Activated CD4-positive, alpha-beta T cell treated with anti-CD3 and anti-CD28 coated beads, Interleukin-2, Interleukin-6, amounts not matched to agents 100 ng/mL and 50 ng/mL, durations not matched to agents 16 hours and 8 hours (primary cell): ENCODE data around the gene TFF3.

Source experiments
- DNase-seq: peaks from one replicate; pipeline ENCODE4 v3.0.0-alpha.2; 2020

The TFF3 gene

GRCh38 chr21:42315296-42315891, at the start of gene TFF3:
Gene TFF3 (minus strand): TSS chr21:42315409. CDS start chr21:42315374, 35 bp downstream.
- no peak for DNase-seq

- no peak for DNase-seq
Observed at GRCh38 chr21:42364304-42364865, 49.2 kb upstream of the TFF3 start.

- no peak for DNase-seq
Observed at GRCh38 chr21:42363312-42363711, 48.1 kb upstream of the TFF3 start.

GRCh38 chr21:42362700-42363099, 47.5 kb upstream of the TFF3 start:
- DNase-seq = no peak

GRCh38 chr21:42362198-42362597, 47.0 kb upstream of the TFF3 start:
- DNase-seq = no peak

DNA sequence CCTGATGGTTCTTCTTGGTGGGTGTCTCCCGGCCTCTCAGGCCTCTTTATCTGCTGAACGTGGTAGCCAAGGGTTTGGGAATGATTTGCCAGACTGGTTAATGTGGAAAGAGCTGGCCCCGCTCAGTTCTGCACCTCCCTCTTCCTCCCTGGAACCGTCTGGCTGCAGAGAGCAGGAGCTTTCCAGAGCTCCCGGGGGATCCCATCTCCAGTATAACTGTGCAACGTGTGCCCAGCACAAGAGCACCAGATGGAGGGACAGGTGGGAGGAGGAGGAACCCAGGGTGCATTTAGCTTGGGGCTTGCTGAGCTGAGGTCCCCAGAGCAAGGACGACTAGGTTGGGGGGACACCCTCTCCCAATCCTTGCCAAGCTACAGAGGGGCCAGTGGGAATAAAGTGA, 46.1 kb upstream of the TFF3 start:
- no peak for DNase-seq

GRCh38 chr21:42360317-42360716, 45.1 kb upstream of the TFF3 start:
- DNase-seq = peak; percentile 28

GRCh38 chr21:42358937-42359336, 43.7 kb upstream of the TFF3 start:
- no peak for DNase-seq

DNA sequence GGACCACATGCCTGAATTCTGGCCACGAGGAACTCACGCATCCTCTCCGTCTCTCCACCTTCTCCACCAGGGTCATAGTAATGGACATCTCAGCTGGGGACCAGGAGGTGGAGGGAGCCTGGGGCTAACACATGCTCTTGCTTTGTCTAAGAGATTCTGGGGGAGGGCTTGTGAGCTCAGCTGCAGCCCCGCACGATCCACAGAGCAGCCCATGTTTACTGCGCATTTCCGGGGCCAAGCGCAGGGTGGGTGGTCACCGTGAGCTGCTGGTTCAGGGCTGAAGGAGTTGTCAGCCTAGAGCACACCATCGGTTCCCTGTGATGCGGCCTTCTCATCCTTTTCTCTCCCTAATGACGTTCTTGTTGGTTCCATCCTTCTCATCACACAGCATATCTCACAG, 43.1 kb upstream of the TFF3 start:
- no peak for DNase-seq

GRCh38 chr21:42357307-42357706, 42.1 kb upstream of the TFF3 start:
- no peak for DNase-seq

DNA sequence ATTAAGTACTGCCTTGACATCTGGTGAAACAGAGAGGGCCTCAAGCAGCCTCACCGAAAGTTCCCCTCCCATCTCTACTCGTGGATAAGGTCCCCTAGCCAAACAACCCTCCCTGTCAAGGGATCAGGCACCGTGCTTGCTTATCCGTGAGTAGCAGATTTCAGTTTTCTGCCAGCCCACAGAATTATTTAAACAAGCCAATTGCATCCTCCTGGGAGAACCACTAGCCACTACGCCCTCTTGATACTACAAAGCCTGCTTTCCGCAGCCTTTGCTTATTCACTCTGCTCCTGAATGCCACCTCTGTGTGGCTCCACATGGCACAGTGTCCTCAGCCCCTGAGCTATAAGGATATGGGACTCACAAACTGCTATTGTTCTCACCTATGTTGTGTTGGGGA, 41.4 kb upstream of the TFF3 start:
- no peak for DNase-seq

GRCh38 chr21:42356046-42356445, 40.8 kb upstream of the TFF3 start:
- DNase-seq = no peak

- DNase-seq = no peak
Observed at GRCh38 chr21:42353623-42354022, 38.4 kb upstream of the TFF3 start.

GRCh38 chr21:42352441-42353095, 37.4 kb upstream of the TFF3 start:
- DNase-seq = no peak

DNA sequence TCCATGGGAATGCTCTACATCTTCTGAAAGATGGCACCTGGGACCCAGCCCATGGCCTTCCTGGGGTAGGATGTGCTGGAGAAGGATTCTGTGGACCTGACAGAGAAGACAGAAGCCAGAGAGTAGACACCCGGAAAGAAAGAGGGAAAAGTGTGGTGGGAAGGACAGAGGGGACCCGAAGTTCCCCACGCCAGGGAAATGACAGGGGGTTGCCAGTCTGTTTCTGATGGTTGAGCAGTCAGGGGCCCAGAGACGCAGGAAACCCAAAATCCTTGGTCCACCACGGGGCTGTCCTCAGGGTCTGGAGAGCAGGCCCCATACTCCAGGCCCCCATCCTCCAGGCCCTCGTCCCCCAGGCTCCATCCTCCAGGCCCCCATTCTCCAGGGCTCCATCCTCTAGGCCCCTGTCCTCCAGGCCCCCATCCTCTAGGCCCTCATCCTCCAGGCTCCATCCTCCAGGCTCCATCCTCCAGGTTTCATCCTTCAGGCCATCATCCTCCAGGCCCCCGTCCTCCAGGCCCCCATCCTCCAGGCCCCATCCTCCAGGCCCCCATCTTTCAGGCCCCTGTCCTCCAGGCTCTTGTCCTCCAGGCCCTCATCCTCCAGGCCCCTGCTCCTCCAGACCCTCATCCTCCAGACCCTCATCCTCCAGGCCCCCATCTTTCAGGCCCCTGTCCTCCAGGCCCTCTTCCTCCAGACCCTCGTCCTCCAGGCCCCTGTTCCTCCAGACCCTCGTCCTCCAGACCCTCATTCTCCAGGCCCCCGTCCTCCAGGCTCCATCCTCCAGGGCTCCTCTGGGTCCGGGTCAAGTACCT, 36.6 kb upstream of the TFF3 start:
- DNase-seq = no peak

- no peak for DNase-seq
Observed at GRCh38 chr21:42350927-42351426, 35.8 kb upstream of the TFF3 start, which contains the start of gene TFF2. Gene TFF2 (minus strand): TSS chr21:42350994. CDS start chr21:42350957, 37 bp downstream.

DNA sequence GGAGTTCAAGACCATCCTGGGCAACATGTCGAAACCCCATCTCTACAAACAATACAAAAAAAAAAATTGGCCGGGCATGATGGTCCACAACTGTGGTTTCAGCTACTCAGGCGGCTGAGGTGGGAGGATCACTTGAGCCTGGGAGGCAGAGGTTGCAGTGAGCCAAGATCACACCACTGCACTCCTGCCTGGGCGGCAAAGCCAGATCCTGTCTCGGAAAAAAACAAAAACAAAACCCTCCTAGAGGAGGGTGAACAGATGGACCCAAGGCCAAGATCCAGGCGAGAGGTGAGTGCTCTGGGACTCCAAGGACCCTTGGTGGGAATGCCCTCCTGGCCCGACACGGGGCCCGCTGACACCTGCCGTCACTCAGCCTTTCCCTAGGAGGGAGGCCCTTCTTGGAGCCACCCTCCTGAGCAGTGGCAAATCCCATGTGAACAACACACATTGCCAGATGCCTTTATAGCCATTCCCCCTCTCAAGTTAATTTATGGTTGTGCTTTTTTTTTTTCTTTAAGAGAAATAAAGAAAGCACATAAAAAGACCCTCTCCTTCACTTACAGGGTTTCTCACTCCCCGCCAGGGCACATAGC, 35.2 kb upstream of the TFF3 start:
- DNase-seq = no peak

DNA sequence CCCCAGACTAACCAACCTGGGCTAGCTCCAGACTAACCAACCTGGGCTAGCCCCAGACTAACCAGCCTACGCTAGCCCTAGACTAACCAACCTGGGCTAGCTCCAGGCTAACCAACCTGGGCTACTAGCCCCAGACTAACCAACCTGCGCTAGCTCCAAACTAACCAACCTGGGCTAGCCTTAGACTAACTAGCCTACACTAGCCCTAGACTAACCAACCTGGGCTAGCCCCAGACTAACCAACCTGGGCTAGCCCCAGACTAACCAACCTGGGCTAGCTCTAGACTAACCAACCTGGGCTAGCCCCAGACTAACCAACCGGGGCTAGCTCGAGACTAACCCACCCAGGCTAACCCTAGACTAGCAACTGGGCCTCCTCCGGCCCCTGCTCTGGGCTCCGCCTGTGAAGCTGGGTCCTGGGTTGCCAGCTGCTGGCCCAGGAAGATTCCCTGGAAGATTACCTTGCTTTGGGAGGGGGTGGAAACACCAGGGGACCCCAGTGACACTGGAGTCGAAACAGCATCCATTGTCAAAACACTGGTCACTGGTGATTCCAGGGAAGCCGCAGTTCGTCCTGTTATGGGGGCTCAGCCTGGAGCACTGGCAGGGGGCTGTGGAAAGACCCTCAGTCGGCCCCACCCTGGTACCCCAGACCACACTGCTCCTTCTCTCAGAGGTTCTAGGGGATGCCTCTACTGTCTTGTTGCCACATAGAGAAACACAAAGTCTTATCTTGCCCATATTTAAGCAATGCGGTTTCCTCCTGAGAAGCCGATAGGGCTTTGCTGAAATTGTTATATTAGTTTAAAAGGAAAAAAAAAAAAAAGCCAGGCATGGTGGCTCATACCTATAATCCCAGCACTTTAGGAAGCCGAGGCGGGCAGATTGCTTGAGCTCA, 34.5 kb upstream of the TFF3 start:
- DNase-seq = no peak

GRCh38 chr21:42348762-42349161, 33.6 kb upstream of the TFF3 start:
- DNase-seq = no peak

- DNase-seq = no peak
Observed at GRCh38 chr21:42347601-42348327, 32.6 kb upstream of the TFF3 start.
